ENCODE results near the gene TRNP1.
"Not testable (repeated sequence)": the region's sequence is repeated elsewhere in the genome, so short reads cannot be mapped to it uniquely, and the experiment has no call there.

The TRNP1 gene

GRCh38 chr1:26972390-26972789 lies 21.1 kb upstream of the TRNP1 start:
- no peak for DNase-seq (ENCODE audit: low spot score)

DNA sequence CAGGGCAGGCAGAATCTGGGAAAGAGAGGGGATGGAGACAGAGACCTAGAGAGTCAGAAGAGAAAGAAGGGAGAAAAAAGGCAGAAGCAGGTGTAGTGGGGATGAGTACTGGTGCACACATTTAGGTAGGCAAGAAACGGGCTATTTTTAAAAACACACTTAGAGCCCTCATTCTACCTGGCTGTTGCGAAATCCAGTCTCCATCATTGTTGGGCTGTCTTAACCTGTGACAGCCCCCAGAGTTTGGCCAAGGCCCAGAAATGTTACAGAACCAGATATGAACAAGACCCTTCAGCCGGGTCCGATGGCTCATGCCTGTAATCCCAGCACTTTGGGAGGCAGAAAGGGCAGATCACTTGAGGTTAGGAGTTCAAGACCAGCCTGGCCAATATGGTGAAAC lies 20.7 kb upstream of the TRNP1 start:
- DNase-seq (ENCODE audit: low spot score), result no peak

DNA sequence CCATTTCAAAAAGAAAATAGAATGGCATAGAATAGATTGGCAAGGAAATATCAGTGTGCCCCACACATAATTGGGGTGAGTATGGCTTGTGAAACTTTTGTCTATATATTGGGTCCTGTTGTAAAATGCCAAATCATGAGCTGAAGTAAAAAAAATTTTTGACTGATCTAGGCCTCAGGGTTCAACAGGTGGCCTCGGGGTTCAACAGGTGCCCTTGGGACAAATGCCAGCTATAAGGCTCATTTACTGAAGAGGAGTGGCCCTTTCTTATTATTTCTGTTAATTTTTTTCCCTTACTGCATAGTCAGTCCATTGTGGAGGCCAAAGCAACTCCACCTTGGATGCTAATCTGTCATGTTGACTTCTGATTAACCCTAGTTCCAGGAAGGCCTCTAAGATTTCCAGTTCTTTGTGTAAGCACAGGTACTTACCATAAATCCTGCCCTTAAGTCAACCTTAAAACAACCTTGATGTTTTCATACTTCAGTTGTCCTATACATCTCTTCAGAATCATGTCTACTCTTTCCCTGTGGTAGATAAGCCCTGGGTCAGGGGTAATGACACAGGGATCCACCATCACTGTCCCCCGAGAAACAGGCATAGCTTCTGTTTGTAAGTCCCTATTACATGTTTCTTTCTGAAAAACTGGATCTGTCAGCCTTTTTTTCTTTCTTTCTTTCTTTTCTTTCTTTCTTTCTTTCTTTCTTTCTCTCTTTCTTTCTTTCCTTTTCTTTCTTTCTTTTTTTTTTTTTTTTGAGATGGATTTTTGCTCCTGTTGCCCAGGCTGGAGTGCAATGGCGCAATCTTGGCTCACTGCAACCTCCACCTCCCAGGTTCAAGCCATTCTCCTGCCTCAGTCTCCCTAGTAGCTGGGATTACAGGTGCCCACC lies 16.6 kb upstream of the TRNP1 start:
- DNase-seq (ENCODE audit: low spot score), result no peak

GRCh38 chr1:26978901-26979300 lies 14.6 kb upstream of the TRNP1 start:
- no peak for DNase-seq (ENCODE audit: low spot score)

DNA sequence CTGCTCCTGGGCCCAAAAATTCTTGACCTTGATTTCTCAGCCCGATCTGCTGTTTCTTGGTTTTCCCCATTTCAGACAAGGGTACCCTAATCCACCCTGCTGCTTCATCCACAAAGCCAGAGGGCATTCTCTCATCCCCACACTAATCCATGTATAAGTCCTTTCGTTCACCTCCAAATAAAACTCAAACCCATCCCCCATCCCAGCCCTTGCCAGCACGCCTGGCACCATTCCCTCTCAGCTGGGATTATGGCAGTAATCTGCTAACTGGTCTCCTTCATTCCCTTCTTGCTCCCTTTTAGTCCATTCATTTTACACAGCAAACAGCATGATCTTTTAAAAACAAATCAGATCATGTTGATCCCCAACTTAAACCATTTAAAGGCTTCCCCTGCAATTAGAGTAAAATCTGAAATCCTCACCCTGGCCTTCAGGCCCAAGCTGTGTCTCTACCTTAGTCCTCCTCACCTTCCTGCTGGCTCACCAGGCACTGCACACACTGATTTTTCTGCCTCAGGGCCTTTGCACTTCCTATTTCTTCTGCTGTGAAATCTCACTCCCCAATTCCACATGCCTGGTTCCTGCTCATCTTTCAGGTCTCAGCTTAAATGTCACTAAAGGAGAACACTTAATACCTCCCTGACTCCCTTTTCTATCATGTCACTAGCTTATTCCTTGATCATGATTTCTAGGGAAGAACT lies 12.2 kb upstream of the TRNP1 start:
- no peak for DNase-seq (ENCODE audit: low spot score)

DNA sequence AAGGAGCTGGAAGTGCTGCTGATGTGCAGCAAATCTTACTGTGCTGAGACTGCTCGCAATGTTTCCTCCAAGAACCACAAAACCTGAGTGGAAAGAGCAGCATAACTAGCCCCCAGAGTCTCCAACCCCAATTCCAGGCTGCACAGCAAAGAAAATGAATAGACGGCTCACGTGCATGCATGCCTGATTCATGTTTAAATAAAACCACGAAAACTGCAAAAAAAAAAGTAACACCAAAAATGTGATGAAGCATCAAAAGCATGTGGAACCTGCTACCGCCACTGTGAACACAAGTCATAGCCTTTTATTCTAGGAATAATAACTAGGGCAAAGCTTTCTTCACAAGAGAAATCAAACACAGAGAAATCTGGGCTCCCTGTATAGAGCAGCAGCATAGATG lies 9.6 kb upstream of the TRNP1 start:
- no peak for DNase-seq (ENCODE audit: low spot score)

GRCh38 chr1:26984291-26984690 lies 9.2 kb upstream of the TRNP1 start:
- no peak for DNase-seq (ENCODE audit: low spot score)

DNA sequence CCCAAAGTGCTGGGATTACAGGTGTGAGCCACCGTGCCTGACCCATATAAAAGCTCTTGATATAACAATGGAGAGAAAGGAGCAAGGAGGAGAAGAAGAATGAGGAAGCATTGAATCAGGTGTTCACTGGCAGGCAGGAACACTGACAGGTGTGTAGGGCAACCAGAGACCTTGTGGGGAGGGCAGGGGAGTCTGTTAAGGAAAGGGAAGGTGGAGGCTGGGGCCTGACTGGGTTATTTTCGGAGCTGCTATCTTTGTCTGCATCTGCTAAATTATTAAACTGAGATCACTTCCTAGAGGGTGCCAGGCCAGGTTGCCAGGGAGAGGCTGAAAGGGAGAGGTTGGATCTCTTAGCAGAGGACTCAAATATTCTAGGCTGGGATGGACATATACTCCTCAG lies 6.8 kb upstream of the TRNP1 start:
- no peak for DNase-seq (ENCODE audit: low spot score)

GRCh38 chr1:26989403-26990109 lies 3.9 kb upstream of the TRNP1 start:
- DNase-seq (ENCODE audit: low spot score), result not testable (repeated sequence)

- DNase-seq (ENCODE audit: low spot score), result no peak
Measured at GRCh38 chr1:26991310-26992116, 2.0 kb upstream of the TRNP1 start.

- no peak for DNase-seq (ENCODE audit: low spot score)
Measured at GRCh38 chr1:26994020-26994786, 711 bp downstream of the TRNP1 start.

DNA sequence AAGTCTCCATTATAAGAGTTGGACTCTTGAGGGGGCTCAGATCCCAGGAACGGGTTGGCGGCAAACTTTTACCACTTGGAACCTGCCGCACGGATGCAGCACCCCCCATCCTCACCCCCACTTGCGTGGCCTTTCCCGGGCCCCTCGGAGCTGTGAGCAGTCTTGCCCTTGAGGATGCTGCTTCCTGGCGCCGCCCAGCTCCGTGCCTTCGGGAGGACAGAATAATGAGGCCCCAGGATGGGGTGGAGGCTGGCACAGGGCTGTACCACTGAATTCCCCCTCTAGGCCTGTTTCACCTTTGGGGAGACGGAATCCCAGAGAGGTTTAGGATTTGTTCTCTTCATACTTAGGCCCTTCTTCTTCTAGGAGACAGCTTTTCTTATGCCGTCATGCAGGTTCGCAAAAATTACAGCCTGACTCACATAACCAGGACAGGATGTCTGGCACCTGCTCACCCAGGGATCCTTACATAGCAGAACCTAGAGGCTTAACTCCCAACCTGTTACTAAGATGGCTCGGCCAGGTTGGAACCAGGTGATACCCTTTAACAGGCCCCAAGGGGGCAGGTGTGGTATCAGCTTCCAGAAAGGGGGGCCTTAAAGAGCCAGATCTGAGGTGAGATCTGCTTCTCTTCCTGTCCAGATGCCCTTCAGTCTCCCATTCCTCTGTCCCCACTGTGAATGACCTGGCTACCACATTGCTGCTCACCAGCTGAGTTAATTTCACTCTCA lies 1.5 kb downstream of the TRNP1 start:
- no peak for DNase-seq (ENCODE audit: low spot score)

GRCh38 chr1:26996024-26996423 lies 2.5 kb downstream of the TRNP1 start:
- DNase-seq (ENCODE audit: low spot score), result no peak

DNA sequence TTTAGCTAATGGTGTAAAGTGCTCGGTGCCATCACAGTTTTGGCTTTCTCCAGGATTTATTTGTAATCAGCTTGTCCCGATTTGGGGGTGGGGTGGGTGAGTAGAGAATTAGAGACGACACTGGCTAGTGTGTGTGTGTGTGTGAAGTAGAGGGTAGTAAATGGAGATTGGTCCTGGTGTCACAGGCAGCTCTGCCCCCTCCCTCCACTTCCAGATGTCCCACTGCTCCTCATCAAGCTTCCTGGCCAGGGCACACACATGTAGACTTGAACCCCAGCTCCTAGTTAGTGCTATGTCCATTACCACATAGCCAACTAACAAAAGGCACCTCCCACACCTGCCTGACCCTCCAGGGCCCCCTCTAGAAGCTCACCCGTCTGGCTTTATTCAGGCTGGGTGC lies 3.2 kb downstream of the TRNP1 start:
- no peak for DNase-seq (ENCODE audit: low spot score)

GRCh38 chr1:26998429-26999300 lies 5.2 kb downstream of the TRNP1 start:
- no peak for DNase-seq (ENCODE audit: low spot score)

GRCh38 chr1:26999440-26999987 lies 6.0 kb downstream of the TRNP1 start:
- no peak for DNase-seq (ENCODE audit: low spot score)

DNA sequence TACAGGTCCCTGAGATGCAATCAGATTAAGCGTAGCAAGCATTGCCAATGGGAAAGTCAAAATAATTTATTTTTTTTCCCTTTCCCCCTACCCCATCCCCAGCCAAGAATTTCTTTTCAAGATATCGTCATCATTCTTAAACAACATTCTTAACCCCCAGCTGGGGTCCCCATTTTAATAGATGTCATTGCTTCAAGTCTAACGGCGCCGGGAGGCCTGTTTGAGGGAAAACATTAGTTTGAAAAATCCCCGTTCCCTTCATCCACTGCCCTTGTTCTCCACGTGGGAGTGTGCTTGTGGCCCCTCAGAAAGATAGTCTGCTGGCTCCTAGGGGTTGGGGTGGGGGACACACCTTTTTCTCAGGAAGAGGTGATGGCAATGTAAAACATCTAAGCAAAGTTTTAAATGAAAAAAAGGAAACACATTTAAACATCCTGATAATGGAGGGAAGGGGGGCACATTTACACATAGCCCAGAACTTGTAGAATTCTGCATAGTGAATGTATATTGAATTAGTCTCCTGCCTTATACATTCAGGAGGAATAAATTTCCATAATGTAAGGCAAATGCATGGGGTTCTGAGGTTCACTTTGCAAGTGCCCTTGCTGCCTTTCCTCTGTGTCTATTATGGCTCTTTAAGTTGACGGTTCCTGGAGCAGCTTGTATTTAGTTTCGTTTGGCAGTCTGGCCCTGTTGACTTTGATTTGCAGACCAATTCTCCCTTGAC lies 6.8 kb downstream of the TRNP1 start:
- DNase-seq (ENCODE audit: low spot score), result no peak

- no peak for DNase-seq (ENCODE audit: low spot score)
Measured at GRCh38 chr1:27000817-27001460, 7.4 kb downstream of the TRNP1 start.

Data from SK-N-DZ (cell line).